Neural cell (in vitro differentiated cells): ENCODE data around the gene SCN4B. TPM values are rescaled to one million over a fixed set of nuclear protein-coding genes. Genes with fewer than 3 reads are reported as not detected.

Source experiments
- H2AFZ ChIP-seq: fragments of 200-600, 300-800 bp; sonication (generic), shearing (Covaris generic); 2 replicates; pipeline ENCODE4 v1.6.0; 2014; ENCODE audit warnings: low read depth, mild to moderate bottlenecking, antibody characterized with exemption, low read length, moderate library complexity
- H3F3A ChIP-seq: fragments of 200-600 bp; shearing (Covaris generic); 2 replicates; pipeline ENCODE4 v1.6.1; 2016; ENCODE audit warnings: mild to moderate bottlenecking, moderate library complexity, mixed read lengths, antibody characterized with exemption, low read length; ENCODE audit not compliant: insufficient read depth, poor library complexity, severe bottlenecking
- H3K27ac ChIP-seq: fragments of 200-600, 300-800 bp; sonication (generic), shearing (Covaris generic); 2 replicates; pipeline ENCODE4 v1.5.1; 2014; ENCODE audit warnings: mild to moderate bottlenecking, low read length, moderate library complexity
- H3K27me3 ChIP-seq: fragments of 300-800, 200-600 bp; sonication (generic), shearing (Covaris generic); 2 replicates; pipeline ENCODE4 v1.6.0; 2014; ENCODE audit warnings: mild to moderate bottlenecking, low read depth, low read length, moderate library complexity; ENCODE audit not compliant: insufficient read depth
- H3K36me3 ChIP-seq: fragments of 300-800, 200-600 bp; sonication (generic), shearing (Covaris generic); 2 replicates; pipeline ENCODE4 v1.5.1; 2014; ENCODE audit warnings: mild to moderate bottlenecking, antibody characterized with exemption, low read length, moderate library complexity; ENCODE audit not compliant: insufficient read depth
- H3K4me2 ChIP-seq: fragments of 300-800, 200-600 bp; sonication (generic), shearing (Covaris generic); 2 replicates; pipeline ENCODE4 v1.6.0; 2014; ENCODE audit warnings: mild to moderate bottlenecking, low read length
- H3K4me3 ChIP-seq: fragments of 300-800, 200-600 bp; sonication (generic), shearing (Covaris generic); 2 replicates; pipeline ENCODE4 v1.5.1; 2014; ENCODE audit warnings: mild to moderate bottlenecking, low read length, moderate library complexity
- H3K79me2 ChIP-seq: fragments of 200-600 bp; shearing (Covaris generic); replicated peaks from 2 replicates; pipeline ENCODE4 v1.6.0; 2014; ENCODE audit warnings: mild to moderate bottlenecking, low read length, moderate library complexity; ENCODE audit not compliant: insufficient read depth
- H3K9ac ChIP-seq: fragments of 300-800, 200-600 bp; sonication (generic), shearing (Covaris generic); 2 replicates; pipeline ENCODE4 v1.6.1; 2016; ENCODE audit warnings: mild to moderate bottlenecking, low read length, mixed read lengths
- H3K9me2 ChIP-seq: fragments of 200-600 bp; shearing (Covaris generic); 2 replicates; pipeline ENCODE4 v1.6.1; 2016; ENCODE audit warnings: mild to moderate bottlenecking, low read length, mixed read lengths; ENCODE audit not compliant: insufficient read depth
- H3K9me3 ChIP-seq: fragments of 200-600, 300-800 bp; sonication (generic), shearing (Covaris generic); 2 replicates; pipeline ENCODE4 v1.6.1; 2016; ENCODE audit warnings: mild to moderate bottlenecking, mixed run types, low read length, moderate library complexity, mixed read lengths
- H4K20me1 ChIP-seq: fragments of 200-600 bp; shearing (Covaris generic); 2 replicates; pipeline ENCODE4 v1.6.1; 2016; ENCODE audit warnings: mild to moderate bottlenecking, mixed run types; ENCODE audit not compliant: insufficient read depth
- CTCF ChIP-seq: fragments of 450-650 bp; IDR thresholded peaks from 2 replicates; pipeline ENCODE4 v1.5.1; 2014; ENCODE audit warnings: antibody characterized with exemption, mild to moderate bottlenecking, moderate library complexity; ENCODE audit not compliant: poor library complexity, severe bottlenecking
- EP300 ChIP-seq: fragments of 450-650 bp; conservative IDR thresholded peaks from 2 replicates; pipeline ENCODE4 v1.6.1; 2014; ENCODE audit warnings: antibody characterized with exemption, mild to moderate bottlenecking, moderate library complexity; ENCODE audit not compliant: poor library complexity, severe bottlenecking
- EZH2 ChIP-seq: fragments of 200-600, 300-800 bp; shearing (Covaris generic), sonication (generic); IDR thresholded peaks from 2 replicates; pipeline ENCODE4 v1.6.1; 2014; ENCODE audit warnings: antibody characterized with exemption, low read length, borderline replicate concordance, mild to moderate bottlenecking; ENCODE audit not compliant: insufficient read depth, poor library complexity, severe bottlenecking
- MXI1 ChIP-seq: fragments of 450-650 bp; conservative IDR thresholded peaks from 2 replicates; pipeline ENCODE4 v1.6.1; 2014; ENCODE audit warnings: antibody characterized with exemption, mild to moderate bottlenecking; ENCODE audit not compliant: poor library complexity, severe bottlenecking
- POLR2AphosphoS5 ChIP-seq: IDR thresholded peaks from 2 replicates; pipeline ENCODE4 v1.6.1; 2012
- RAD21 ChIP-seq: fragments of 450-650 bp; conservative IDR thresholded peaks from 2 replicates; pipeline ENCODE4 v1.6.1; 2014; ENCODE audit warnings: antibody characterized with exemption, mild to moderate bottlenecking, moderate library complexity
- SMC3 ChIP-seq: fragments of 450-650 bp; conservative IDR thresholded peaks from 2 replicates; pipeline ENCODE4 v1.6.1; 2014; ENCODE audit warnings: antibody characterized with exemption, mild to moderate bottlenecking, moderate library complexity; ENCODE audit not compliant: poor library complexity
- TAF1 ChIP-seq: IDR thresholded peaks from 2 replicates; pipeline ENCODE4 v1.6.1; 2012; ENCODE audit warnings: low read depth
- polyA plus RNA-seq: library from polyadenylated mRNA; depleted of rRNA; stranded (reverse); fragments of >200 nt; gene quantifications from 2 replicates; pipeline ENCODE4 v1.2.3, GENCODE V29; 2014
- TF ChIP-seq, protein P1 (sequence below): IDR thresholded peaks from 2 replicates; pipeline ENCODE4 v1.6.1; 2012; ENCODE audit warnings: borderline replicate concordance

Gene SCN4B
- polyA plus RNA-seq, 1 donor from 2014 or later, result 0.61 TPM

DNA sequence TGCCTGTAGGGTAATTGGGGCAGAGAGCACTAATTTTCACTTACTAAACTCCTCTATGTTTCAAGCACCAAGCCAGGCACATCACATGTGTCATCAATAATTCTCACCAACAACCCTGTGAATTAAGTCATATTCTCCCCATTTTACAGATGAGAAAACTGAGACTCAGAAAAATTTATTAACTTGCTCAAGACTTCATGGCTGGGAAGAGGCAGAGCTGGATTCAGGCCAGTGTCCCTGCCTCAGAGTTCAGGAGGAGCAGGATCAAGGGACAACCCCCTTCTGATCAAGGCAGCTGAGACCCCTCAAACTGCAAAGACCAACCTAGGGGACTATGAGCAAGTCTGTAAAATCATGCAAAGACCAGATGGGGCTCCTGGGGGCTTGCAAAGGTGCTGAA is 68.0 kb downstream of the SCN4B start:
- no peaks in the 10 kb centered on the region for H3K36me3 ChIP-seq
- H3F3A ChIP-seq, result no peaks in the 10 kb centered on the region
- H2AFZ ChIP-seq, result no peak overlapping the region
- no peak overlapping the region for H3K27ac ChIP-seq
- no peaks in the 10 kb centered on the region for H3K27me3 ChIP-seq
- H4K20me1 ChIP-seq, result no peaks in the 10 kb centered on the region
- no peaks in the 10 kb centered on the region for H3K9me2 ChIP-seq
- TF ChIP-seq, protein P1, sequence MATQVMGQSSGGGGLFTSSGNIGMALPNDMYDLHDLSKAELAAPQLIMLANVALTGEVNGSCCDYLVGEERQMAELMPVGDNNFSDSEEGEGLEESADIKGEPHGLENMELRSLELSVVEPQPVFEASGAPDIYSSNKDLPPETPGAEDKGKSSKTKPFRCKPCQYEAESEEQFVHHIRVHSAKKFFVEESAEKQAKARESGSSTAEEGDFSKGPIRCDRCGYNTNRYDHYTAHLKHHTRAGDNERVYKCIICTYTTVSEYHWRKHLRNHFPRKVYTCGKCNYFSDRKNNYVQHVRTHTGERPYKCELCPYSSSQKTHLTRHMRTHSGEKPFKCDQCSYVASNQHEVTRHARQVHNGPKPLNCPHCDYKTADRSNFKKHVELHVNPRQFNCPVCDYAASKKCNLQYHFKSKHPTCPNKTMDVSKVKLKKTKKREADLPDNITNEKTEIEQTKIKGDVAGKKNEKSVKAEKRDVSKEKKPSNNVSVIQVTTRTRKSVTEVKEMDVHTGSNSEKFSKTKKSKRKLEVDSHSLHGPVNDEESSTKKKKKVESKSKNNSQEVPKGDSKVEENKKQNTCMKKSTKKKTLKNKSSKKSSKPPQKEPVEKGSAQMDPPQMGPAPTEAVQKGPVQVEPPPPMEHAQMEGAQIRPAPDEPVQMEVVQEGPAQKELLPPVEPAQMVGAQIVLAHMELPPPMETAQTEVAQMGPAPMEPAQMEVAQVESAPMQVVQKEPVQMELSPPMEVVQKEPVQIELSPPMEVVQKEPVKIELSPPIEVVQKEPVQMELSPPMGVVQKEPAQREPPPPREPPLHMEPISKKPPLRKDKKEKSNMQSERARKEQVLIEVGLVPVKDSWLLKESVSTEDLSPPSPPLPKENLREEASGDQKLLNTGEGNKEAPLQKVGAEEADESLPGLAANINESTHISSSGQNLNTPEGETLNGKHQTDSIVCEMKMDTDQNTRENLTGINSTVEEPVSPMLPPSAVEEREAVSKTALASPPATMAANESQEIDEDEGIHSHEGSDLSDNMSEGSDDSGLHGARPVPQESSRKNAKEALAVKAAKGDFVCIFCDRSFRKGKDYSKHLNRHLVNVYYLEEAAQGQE, result no peak
- TF ChIP-seq SMC3 (no peak), TAF1 (no peak), RAD21 (no peak), MXI1 (no peak), CTCF (no peak), EZH2 (no peak), POLR2AphosphoS5 (no peak), EP300 (no peak)
- no peaks in the 10 kb centered on the region for H3K79me2 ChIP-seq
- no peak overlapping the region for H3K4me2 ChIP-seq
- no peak overlapping the region for H3K9ac ChIP-seq
- H3K4me3 ChIP-seq, result no peak overlapping the region
- H3K9me3 ChIP-seq, result peaks cover 12% of the 10 kb centered on the region

GRCh38 chr11:118084247-118084646 is 68.4 kb downstream of the SCN4B start:
- Histone ChIP-seq H3K79me2 (no peaks in the 10 kb centered on the region), H3K36me3 (no peaks in the 10 kb centered on the region), H3K27ac (no peak overlapping the region), H3K4me3 (no peak overlapping the region), H3K4me2 (no peak overlapping the region), H3K9me3 (peaks cover 12% of the 10 kb centered on the region), H4K20me1 (no peaks in the 10 kb centered on the region), H3K27me3 (no peaks in the 10 kb centered on the region), H3K9me2 (no peaks in the 10 kb centered on the region), H2AFZ (no peak overlapping the region), H3K9ac (no peak overlapping the region), H3F3A (no peaks in the 10 kb centered on the region)
- TF ChIP-seq RAD21, result no peak
- TF ChIP-seq MXI1, result no peak
- TF ChIP-seq, protein P1, result no peak
- TF ChIP-seq TAF1, result no peak
- no peak for TF ChIP-seq POLR2AphosphoS5
- no peak for TF ChIP-seq CTCF
